SU-DHL-6 (cell line): Measurements from ENCODE around the gene OGDHL.
"Not testable (repeated sequence)": the region's sequence is repeated elsewhere in the genome, so short reads cannot be mapped to it uniquely, and the experiment has no call there.

Experiments
- CTCF ChIP-seq: fragments of 200-600 bp; sonication (generic); IDR thresholded peaks from one replicate; pipeline ENCODE4 v1.5.1; 2017; ENCODE audit warnings: antibody characterized with exemption, mild to moderate bottlenecking, low read length, moderate library complexity; ENCODE audit not compliant: insufficient read depth, poor library complexity, severe bottlenecking
- EZH2phosphoT487 ChIP-seq: fragments of 200-600 bp; sonication (generic), shearing (Covaris generic); conservative IDR thresholded peaks from 2 replicates; pipeline ENCODE4 v1.6.1; 2018; ENCODE audit warnings: mild to moderate bottlenecking, antibody characterized with exemption, low read length, moderate library complexity, mixed read lengths

GRCh38 chr10:49771046-49771445, 8.9 kb upstream of the OGDHL start:
- TF ChIP-seq CTCF, EZH2phosphoT487: not testable (repeated sequence)
